Measurements from ENCODE around the gene SYT9. TPM values are rescaled to one million over a fixed set of nuclear protein-coding genes. Genes with fewer than 3 reads are reported as not detected.

SYT9 gene
- total and polyA plus RNA-seq, 9 of the 15 experiments (the other 6 are each of a cell fraction or from before 2014, with no cell fraction given): 0.01 TPM; not detected in 8

DNA sequence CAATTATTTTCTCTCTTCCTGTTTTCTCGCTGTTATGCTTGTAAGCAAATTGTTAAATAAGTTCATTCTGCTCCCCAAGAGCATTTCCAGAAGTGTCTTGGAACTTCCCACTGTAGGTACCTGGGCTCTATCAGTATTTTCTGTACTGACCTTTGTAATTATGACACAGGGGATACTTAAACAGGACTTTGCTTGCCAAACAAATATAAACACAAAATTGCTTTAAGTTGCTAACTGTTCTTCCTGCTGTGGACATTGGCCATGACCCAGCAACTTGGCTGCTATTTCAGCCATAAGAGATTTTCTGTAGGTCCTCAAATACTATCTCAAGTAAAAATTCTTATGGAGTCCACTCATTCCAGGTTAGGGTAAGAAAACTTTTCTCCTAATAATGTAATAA lies 30.1 kb downstream of the SYT9 start (continued):
- TF ChIP-seq, protein P1, sequence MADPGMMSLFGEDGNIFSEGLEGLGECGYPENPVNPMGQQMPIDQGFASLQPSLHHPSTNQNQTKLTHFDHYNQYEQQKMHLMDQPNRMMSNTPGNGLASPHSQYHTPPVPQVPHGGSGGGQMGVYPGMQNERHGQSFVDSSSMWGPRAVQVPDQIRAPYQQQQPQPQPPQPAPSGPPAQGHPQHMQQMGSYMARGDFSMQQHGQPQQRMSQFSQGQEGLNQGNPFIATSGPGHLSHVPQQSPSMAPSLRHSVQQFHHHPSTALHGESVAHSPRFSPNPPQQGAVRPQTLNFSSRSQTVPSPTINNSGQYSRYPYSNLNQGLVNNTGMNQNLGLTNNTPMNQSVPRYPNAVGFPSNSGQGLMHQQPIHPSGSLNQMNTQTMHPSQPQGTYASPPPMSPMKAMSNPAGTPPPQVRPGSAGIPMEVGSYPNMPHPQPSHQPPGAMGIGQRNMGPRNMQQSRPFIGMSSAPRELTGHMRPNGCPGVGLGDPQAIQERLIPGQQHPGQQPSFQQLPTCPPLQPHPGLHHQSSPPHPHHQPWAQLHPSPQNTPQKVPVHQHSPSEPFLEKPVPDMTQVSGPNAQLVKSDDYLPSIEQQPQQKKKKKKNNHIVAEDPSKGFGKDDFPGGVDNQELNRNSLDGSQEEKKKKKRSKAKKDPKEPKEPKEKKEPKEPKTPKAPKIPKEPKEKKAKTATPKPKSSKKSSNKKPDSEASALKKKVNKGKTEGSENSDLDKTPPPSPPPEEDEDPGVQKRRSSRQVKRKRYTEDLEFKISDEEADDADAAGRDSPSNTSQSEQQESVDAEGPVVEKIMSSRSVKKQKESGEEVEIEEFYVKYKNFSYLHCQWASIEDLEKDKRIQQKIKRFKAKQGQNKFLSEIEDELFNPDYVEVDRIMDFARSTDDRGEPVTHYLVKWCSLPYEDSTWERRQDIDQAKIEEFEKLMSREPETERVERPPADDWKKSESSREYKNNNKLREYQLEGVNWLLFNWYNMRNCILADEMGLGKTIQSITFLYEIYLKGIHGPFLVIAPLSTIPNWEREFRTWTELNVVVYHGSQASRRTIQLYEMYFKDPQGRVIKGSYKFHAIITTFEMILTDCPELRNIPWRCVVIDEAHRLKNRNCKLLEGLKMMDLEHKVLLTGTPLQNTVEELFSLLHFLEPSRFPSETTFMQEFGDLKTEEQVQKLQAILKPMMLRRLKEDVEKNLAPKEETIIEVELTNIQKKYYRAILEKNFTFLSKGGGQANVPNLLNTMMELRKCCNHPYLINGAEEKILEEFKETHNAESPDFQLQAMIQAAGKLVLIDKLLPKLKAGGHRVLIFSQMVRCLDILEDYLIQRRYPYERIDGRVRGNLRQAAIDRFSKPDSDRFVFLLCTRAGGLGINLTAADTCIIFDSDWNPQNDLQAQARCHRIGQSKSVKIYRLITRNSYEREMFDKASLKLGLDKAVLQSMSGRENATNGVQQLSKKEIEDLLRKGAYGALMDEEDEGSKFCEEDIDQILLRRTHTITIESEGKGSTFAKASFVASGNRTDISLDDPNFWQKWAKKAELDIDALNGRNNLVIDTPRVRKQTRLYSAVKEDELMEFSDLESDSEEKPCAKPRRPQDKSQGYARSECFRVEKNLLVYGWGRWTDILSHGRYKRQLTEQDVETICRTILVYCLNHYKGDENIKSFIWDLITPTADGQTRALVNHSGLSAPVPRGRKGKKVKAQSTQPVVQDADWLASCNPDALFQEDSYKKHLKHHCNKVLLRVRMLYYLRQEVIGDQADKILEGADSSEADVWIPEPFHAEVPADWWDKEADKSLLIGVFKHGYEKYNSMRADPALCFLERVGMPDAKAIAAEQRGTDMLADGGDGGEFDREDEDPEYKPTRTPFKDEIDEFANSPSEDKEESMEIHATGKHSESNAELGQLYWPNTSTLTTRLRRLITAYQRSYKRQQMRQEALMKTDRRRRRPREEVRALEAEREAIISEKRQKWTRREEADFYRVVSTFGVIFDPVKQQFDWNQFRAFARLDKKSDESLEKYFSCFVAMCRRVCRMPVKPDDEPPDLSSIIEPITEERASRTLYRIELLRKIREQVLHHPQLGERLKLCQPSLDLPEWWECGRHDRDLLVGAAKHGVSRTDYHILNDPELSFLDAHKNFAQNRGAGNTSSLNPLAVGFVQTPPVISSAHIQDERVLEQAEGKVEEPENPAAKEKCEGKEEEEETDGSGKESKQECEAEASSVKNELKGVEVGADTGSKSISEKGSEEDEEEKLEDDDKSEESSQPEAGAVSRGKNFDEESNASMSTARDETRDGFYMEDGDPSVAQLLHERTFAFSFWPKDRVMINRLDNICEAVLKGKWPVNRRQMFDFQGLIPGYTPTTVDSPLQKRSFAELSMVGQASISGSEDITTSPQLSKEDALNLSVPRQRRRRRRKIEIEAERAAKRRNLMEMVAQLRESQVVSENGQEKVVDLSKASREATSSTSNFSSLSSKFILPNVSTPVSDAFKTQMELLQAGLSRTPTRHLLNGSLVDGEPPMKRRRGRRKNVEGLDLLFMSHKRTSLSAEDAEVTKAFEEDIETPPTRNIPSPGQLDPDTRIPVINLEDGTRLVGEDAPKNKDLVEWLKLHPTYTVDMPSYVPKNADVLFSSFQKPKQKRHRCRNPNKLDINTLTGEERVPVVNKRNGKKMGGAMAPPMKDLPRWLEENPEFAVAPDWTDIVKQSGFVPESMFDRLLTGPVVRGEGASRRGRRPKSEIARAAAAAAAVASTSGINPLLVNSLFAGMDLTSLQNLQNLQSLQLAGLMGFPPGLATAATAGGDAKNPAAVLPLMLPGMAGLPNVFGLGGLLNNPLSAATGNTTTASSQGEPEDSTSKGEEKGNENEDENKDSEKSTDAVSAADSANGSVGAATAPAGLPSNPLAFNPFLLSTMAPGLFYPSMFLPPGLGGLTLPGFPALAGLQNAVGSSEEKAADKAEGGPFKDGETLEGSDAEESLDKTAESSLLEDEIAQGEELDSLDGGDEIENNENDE (IDR thresholded peaks at IDR 0.05; ENCODE audit: low read depth, low read length): no peak
- TF ChIP-seq ZNF77 (CRISPR knock-in tag; IDR thresholded peaks at IDR 0.05): no peak
